Keratinocyte (primary cell): ENCODE data around the gene KRT23. TPM values are rescaled to one million over a fixed set of nuclear protein-coding genes. Genes with fewer than 3 reads are reported as not detected.

ENCODE experiments used
- DNase-seq: peaks from one replicate; pipeline ENCODE4 v3.0.0-alpha.2; 2011; ENCODE audit warnings: low read depth, missing footprints, low spot score
- FAIRE-seq: peaks from 2 replicates; lab custom pipeline; 2011; peaks lifted over from hg19 to GRCh38; lab: Jason Lieb, UNC
- H2AFZ ChIP-seq: 2 replicates; pipeline ENCODE4 v1.6.0; 2012; ENCODE audit warnings: low read length, control low read depth, inconsistent platforms; ENCODE audit not compliant: control insufficient read depth
- H3K27ac ChIP-seq: 2 replicates; pipeline ENCODE4 v1.5.1; 2011; ENCODE audit warnings: low read length; ENCODE audit not compliant: control insufficient read depth, insufficient read depth
- H3K27me3 ChIP-seq: 3 replicates; pipeline ENCODE4 v1.6.0; 2011; ENCODE audit warnings: low read length; ENCODE audit not compliant: control insufficient read depth, insufficient read depth; ENCODE audit errors: extremely low read depth
- H3K36me3 ChIP-seq, 2 experiments: 2 replicates in 1 of 2; 3 replicates in 1 of 2; pipeline ENCODE4 v1.5.1; 2011; ENCODE audit warnings: low read length in 2 of 2, mild to moderate bottlenecking in 1 of 2; ENCODE audit not compliant: control insufficient read depth in 2 of 2, insufficient read depth in 2 of 2; ENCODE audit errors: extremely low read depth in 1 of 2
- H3K4me1 ChIP-seq: 3 replicates; pipeline ENCODE4 v1.5.1; 2011; ENCODE audit warnings: low read length; ENCODE audit not compliant: control insufficient read depth, insufficient read depth; ENCODE audit errors: extremely low read depth
- H3K4me2 ChIP-seq: 3 replicates; pipeline ENCODE4 v1.6.0; 2011; ENCODE audit warnings: low read depth, low read length; ENCODE audit not compliant: control insufficient read depth, insufficient read depth; ENCODE audit errors: extremely low read depth
- H3K4me3 ChIP-seq, 3 experiments: fragments of 200-600 bp in 1 of 3; sonication (generic) in 1 of 3; 2 replicates in 2 of 3; 3 replicates in 1 of 3; pipeline ENCODE4 v1.5.1; 2011 to 2016; ENCODE audit warnings: low read length in 3 of 3, mild to moderate bottlenecking in 3 of 3, control low read depth in 2 of 3, inconsistent platforms in 1 of 3, low read depth in 1 of 3, mixed read lengths in 1 of 3, mixed run types in 1 of 3, moderate library complexity in 1 of 3; ENCODE audit not compliant: control insufficient read depth in 2 of 3, insufficient read depth in 2 of 3; ENCODE audit errors: extremely low read depth in 1 of 3
- H3K79me2 ChIP-seq: 2 replicates; pipeline ENCODE4 v1.6.0; 2012; ENCODE audit warnings: low read length; ENCODE audit not compliant: control insufficient read depth, insufficient read depth
- H3K9ac ChIP-seq: 3 replicates; pipeline ENCODE4 v1.6.0; 2011; ENCODE audit warnings: low read length; ENCODE audit not compliant: control insufficient read depth, insufficient read depth; ENCODE audit errors: extremely low read depth
- H3K9me1 ChIP-seq: 3 replicates; pipeline ENCODE4 v1.6.0; 2011; ENCODE audit warnings: low read length; ENCODE audit not compliant: control insufficient read depth, insufficient read depth; ENCODE audit errors: extremely low read depth
- H3K9me3 ChIP-seq: 2 replicates; pipeline ENCODE4 v1.5.1; 2012; ENCODE audit warnings: low read depth, low read length; ENCODE audit not compliant: control insufficient read depth
- H4K20me1 ChIP-seq: 3 replicates; pipeline ENCODE4 v1.6.0; 2011; ENCODE audit warnings: low read length; ENCODE audit not compliant: control insufficient read depth, insufficient read depth; ENCODE audit errors: extremely low read depth
- EZH2 ChIP-seq: IDR thresholded peaks from one replicate; pipeline ENCODE4 v1.6.1; 2012; ENCODE audit warnings: inconsistent platforms, mild to moderate bottlenecking, low read length, moderate library complexity
- dilution Hi-C: fragments of 300-500 bp; cut with MboI; formaldehyde crosslinking; loops from one replicate; pipeline ENCODE4 v1.7.0; 2020; ENCODE audit warnings: low sequenced_read_pairs; ENCODE audit not compliant: extremely low pct_ligation_motif_present
- polyA plus RNA-seq, 5 experiments: library from polyadenylated mRNA; depleted of rRNA in 3 of 5; stranded (reverse) in 3 of 5; stranded (forward) in 1 of 5; unstranded in 1 of 5; fragments of >200 nt; gene quantifications; 1 replicate in 1 of 5; 2 replicates in 3 of 5; 3 replicates in 1 of 5; pipeline versions ENCODE4 v1.2.1 to v1.2.3, GENCODE V29; 2011 to 2012; ENCODE audit warnings: missing spikeins in 2 of 5, low read depth in 1 of 5, low replicate concordance in 1 of 5
- TF ChIP-seq, protein P1 (sequence below), 3 experiments: IDR thresholded peaks in 1 of 3; conservative IDR thresholded peaks in 1 of 3; optimal IDR thresholded peaks in 1 of 3; 2 replicates in 2 of 3; 3 replicates in 1 of 3; pipeline versions ENCODE3 to v1.5.1; 2011; ENCODE audit warnings: low read length in 3 of 3, mild to moderate bottlenecking in 3 of 3, moderate library complexity in 2 of 3, control low read depth in 1 of 3, inconsistent platforms in 1 of 3; ENCODE audit not compliant: insufficient read depth in 2 of 3; ENCODE audit errors: extremely low read depth in 1 of 3

The KRT23 gene
- polyA plus RNA-seq, 1 donor (not counting 4 experiments of a cell fraction or from before 2014, with no cell fraction given): 8.2 TPM

DNA sequence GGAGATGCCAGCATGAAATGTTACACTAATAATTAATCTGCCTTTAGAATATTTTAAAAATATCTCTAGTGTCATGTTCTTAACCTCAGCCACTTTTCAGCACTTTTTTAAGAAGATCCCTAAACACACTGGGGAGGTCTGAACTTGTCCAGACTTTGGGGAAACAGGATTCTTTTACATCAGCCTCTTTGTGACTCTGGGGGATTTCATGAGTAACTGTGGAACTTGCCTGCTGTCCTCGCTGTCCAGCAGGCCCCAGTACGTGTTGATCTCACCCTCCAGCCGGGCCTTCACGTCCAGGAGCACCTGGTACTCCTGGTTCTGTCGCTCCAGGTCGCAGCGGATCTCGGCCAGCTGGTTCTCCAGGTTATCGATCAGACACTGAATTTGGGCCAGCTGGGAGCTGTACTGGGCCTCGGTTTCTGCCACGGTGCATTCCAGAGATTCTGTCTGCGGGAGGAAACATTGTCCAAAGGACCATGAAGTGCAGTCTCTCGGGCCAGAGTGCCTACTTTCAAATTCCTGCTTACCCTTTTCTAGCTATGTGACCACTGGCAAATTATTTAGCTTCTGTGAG lies 41.2 kb upstream of the KRT23 start:
- Histone ChIP-seq H3K36me3 (no peaks in the 10 kb centered on the region), H4K20me1 (no peaks in the 10 kb centered on the region), H3K27me3 (no peaks in the 10 kb centered on the region), H3K9me1 (no peaks in the 10 kb centered on the region), H3K9me3 (no peaks in the 10 kb centered on the region), H3K4me1 (peaks cover 4% of the 10 kb centered on the region), H3K27ac (no peak overlapping the region), H2AFZ (peak overlapping the region; percentile 51), H3K9ac (no peak overlapping the region), H3K4me3 (no peak overlapping the region), H3K4me2 (no peak overlapping the region), H3K79me2 (no peaks in the 10 kb centered on the region)
- dilution Hi-C loops: no loop called here
- DNase-seq (no peak), FAIRE-seq (peak; percentile 67)
- TF ChIP-seq, protein P1, sequence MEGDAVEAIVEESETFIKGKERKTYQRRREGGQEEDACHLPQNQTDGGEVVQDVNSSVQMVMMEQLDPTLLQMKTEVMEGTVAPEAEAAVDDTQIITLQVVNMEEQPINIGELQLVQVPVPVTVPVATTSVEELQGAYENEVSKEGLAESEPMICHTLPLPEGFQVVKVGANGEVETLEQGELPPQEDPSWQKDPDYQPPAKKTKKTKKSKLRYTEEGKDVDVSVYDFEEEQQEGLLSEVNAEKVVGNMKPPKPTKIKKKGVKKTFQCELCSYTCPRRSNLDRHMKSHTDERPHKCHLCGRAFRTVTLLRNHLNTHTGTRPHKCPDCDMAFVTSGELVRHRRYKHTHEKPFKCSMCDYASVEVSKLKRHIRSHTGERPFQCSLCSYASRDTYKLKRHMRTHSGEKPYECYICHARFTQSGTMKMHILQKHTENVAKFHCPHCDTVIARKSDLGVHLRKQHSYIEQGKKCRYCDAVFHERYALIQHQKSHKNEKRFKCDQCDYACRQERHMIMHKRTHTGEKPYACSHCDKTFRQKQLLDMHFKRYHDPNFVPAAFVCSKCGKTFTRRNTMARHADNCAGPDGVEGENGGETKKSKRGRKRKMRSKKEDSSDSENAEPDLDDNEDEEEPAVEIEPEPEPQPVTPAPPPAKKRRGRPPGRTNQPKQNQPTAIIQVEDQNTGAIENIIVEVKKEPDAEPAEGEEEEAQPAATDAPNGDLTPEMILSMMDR (optimal IDR thresholded peaks at IDR 0.05 in 1 of 3, IDR thresholded peaks at IDR 0.05 in 1 of 3, conservative IDR thresholded peaks at IDR 0.05 in 1 of 3; ENCODE audit: extremely low read depth in 1 of 3, insufficient read depth in 2 of 3, low read length in 3 of 3): no peak
- no peak for TF ChIP-seq EZH2

DNA sequence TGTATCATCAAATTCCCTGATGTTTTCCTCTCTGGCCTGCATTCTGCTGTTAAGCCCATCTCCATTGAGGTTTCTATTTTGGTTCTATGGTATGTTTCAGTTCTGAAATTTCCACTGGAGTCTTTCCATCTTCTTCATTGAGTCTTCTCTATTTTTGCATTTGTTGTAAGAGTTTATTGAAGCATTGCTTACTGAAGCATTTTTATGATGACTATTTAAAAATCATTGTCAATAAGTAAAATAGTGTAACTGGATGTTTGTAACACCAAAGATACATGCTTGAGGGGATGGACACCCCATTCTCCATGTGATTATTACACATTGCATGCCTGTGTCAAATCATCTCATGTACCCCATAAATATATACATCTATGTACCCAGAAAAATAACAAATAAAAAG lies 38.1 kb upstream of the KRT23 start:
- Histone ChIP-seq H3K79me2 (no peaks in the 10 kb centered on the region), H3K27me3 (no peaks in the 10 kb centered on the region), H3K36me3 (no peaks in the 10 kb centered on the region), H3K9ac (no peak overlapping the region), H3K9me3 (no peaks in the 10 kb centered on the region), H3K4me1 (peaks cover 4% of the 10 kb centered on the region), H3K4me2 (no peak overlapping the region), H2AFZ (no peak overlapping the region), H3K9me1 (no peaks in the 10 kb centered on the region), H4K20me1 (no peaks in the 10 kb centered on the region), H3K27ac (no peak overlapping the region), H3K4me3 (no peak overlapping the region)
- no peak for TF ChIP-seq EZH2
- TF ChIP-seq, protein P1 (optimal IDR thresholded peaks at IDR 0.05 in 1 of 3, IDR thresholded peaks at IDR 0.05 in 1 of 3, conservative IDR thresholded peaks at IDR 0.05 in 1 of 3; ENCODE audit: extremely low read depth in 1 of 3, insufficient read depth in 2 of 3, low read length in 3 of 3): no peak
- dilution Hi-C loops: no loop called here
- no peak for FAIRE-seq
- no peak for DNase-seq
